Measurements from ENCODE around the gene ACSF2. TPM values are rescaled to one million over a fixed set of nuclear protein-coding genes. Genes with fewer than 3 reads are reported as not detected.

ACSF2 gene
- polyA plus RNA-seq, 1 donor from 2014 or later: not detected

DNA sequence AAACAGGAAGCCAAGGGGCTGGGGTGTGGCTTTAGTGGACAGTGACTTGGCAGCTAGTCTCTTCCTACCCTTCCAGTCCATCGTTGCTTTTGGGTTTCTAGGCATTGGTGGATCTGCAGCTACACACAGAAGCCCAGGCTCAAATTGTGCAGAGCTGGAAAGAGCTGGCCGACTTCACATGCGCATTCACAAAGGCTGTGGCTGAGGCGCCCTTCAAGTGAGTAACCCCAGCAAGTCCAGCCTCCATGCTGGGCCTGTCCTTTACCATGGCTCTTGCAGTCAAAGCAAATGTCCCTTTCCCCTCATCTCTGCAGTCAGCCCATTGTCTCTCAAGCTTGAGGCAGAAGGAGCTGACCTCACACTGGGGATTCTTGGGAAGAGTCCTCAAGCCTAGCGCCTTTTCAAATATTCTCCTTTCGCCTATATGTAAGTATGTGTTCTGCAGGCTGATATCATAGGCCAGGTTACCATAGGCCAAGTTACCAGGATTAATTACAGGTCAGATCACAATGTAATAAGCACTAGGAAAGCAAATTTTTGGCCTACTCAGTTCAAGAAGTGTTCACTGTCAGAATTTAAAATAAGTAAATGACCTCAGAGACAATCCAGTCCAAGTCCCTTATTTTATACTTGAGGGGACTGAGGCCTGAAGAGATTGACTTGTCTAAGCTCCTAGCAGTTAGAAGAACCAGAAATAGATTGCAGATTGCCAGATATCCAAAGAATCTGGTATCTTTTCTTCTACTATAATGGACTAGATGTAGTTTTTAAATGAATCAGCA, 46.5 kb upstream of the ACSF2 start:
- TF ChIP-seq TAF1 (IDR thresholded peaks at IDR 0.05; ENCODE audit: low read depth) (no peak), RAD21 (conservative IDR thresholded peaks at IDR 0.05) (no peak), EZH2 (IDR thresholded peaks at IDR 0.05; ENCODE audit: borderline replicate concordance, insufficient read depth, low read length, poor library complexity, severe bottlenecking) (no peak), SMC3 (conservative IDR thresholded peaks at IDR 0.05; ENCODE audit: poor library complexity) (no peak), EP300 (conservative IDR thresholded peaks at IDR 0.05; ENCODE audit: poor library complexity, severe bottlenecking) (no peak), POLR2AphosphoS5 (IDR thresholded peaks at IDR 0.05) (no peak), MXI1 (conservative IDR thresholded peaks at IDR 0.05; ENCODE audit: poor library complexity, severe bottlenecking) (no peak), REST (IDR thresholded peaks at IDR 0.05; ENCODE audit: borderline replicate concordance) (no peak)
- TF ChIP-seq, protein P1, sequence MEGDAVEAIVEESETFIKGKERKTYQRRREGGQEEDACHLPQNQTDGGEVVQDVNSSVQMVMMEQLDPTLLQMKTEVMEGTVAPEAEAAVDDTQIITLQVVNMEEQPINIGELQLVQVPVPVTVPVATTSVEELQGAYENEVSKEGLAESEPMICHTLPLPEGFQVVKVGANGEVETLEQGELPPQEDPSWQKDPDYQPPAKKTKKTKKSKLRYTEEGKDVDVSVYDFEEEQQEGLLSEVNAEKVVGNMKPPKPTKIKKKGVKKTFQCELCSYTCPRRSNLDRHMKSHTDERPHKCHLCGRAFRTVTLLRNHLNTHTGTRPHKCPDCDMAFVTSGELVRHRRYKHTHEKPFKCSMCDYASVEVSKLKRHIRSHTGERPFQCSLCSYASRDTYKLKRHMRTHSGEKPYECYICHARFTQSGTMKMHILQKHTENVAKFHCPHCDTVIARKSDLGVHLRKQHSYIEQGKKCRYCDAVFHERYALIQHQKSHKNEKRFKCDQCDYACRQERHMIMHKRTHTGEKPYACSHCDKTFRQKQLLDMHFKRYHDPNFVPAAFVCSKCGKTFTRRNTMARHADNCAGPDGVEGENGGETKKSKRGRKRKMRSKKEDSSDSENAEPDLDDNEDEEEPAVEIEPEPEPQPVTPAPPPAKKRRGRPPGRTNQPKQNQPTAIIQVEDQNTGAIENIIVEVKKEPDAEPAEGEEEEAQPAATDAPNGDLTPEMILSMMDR (IDR thresholded peaks at IDR 0.05; ENCODE audit: poor library complexity, severe bottlenecking): no peak
- H3K36me3 ChIP-seq (ENCODE audit: insufficient read depth, low read length): no peaks in the 10 kb centered on the region

DNA sequence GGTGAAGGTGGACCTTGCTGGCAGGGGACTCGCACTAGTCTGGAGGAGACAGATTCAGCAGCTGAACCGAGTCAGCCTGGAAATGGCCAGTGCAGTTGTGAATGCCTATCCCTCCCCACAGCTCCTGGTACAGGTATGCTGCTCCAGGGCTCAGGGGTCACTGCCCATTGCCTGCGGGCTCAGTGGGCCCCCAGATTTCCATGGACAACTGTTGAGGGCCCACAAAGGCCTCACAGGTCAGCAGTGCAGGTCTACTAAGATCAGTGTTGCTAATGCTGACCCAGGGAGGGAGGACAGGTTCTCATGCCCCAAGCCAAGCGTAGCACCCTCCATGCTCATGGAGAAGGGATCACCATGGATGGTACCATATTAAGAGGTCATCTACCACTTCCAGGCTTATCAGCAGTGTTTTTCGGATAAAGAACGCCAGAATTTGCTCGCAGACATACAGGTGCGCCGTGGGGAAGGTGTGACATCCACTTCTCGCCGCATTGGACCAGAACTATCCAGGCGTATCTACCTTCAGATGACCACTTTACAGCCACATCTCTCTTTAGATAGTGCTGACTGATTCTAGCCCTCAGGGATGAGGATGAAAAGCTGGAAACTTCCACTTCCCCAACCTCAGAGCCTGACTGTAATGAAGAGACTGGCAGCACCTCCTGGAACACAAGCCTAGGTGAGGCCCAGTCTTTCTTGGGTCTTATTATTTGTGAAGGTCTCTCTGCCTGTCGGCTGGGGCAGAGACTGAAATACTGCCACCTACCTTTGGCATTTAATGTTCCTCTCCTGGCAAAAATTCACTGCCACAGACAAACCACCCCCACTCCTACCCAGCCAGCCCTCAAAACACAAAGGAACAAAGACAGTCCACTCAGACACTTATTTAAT, 45.4 kb upstream of the ACSF2 start:
- no peak overlapping the region for H3K9ac ChIP-seq (ENCODE audit: low read length)
- H3F3A ChIP-seq (ENCODE audit: insufficient read depth, low read length, poor library complexity, severe bottlenecking): no peaks in the 10 kb centered on the region
- H3K4me3 ChIP-seq (ENCODE audit: low read length): no peak overlapping the region
- H3K9me3 ChIP-seq (ENCODE audit: low read length): no peaks in the 10 kb centered on the region
- no peak overlapping the region for H3K4me2 ChIP-seq (ENCODE audit: low read length)
- no peaks in the 10 kb centered on the region for H3K79me2 ChIP-seq (replicated peaks; ENCODE audit: insufficient read depth, low read length)
- H2AFZ ChIP-seq (ENCODE audit: low read depth, low read length): no peak overlapping the region
- no peaks in the 10 kb centered on the region for H3K36me3 ChIP-seq (ENCODE audit: insufficient read depth, low read length)
- no peak overlapping the region for H3K27ac ChIP-seq (ENCODE audit: low read length)
- no peaks in the 10 kb centered on the region for H3K9me2 ChIP-seq (ENCODE audit: insufficient read depth, low read length)
- H4K20me1 ChIP-seq (ENCODE audit: insufficient read depth): no peaks in the 10 kb centered on the region
- no peak for TF ChIP-seq REST (IDR thresholded peaks at IDR 0.05; ENCODE audit: borderline replicate concordance)
- no peak for TF ChIP-seq RAD21 (conservative IDR thresholded peaks at IDR 0.05)
- no peak for TF ChIP-seq POLR2AphosphoS5 (IDR thresholded peaks at IDR 0.05)
- no peak for TF ChIP-seq MXI1 (conservative IDR thresholded peaks at IDR 0.05; ENCODE audit: poor library complexity, severe bottlenecking)
- no peak for TF ChIP-seq SMC3 (conservative IDR thresholded peaks at IDR 0.05; ENCODE audit: poor library complexity)
- TF ChIP-seq EZH2 (IDR thresholded peaks at IDR 0.05; ENCODE audit: borderline replicate concordance, insufficient read depth, low read length, poor library complexity, severe bottlenecking): no peak
- no peak for TF ChIP-seq EP300 (conservative IDR thresholded peaks at IDR 0.05; ENCODE audit: poor library complexity, severe bottlenecking)
- TF ChIP-seq, protein P1 (IDR thresholded peaks at IDR 0.05; ENCODE audit: poor library complexity, severe bottlenecking): no peak
- no peak for TF ChIP-seq TAF1 (IDR thresholded peaks at IDR 0.05; ENCODE audit: low read depth)
- H3K27me3 ChIP-seq (ENCODE audit: insufficient read depth, low read depth, low read length): no peaks in the 10 kb centered on the region

More for the DNA sequence above, 46.5 kb upstream of the ACSF2 start:
- H3K27ac ChIP-seq (ENCODE audit: low read length): no peak overlapping the region
- H3K9me3 ChIP-seq (ENCODE audit: low read length): no peaks in the 10 kb centered on the region
- no peaks in the 10 kb centered on the region for H3K27me3 ChIP-seq (ENCODE audit: insufficient read depth, low read depth, low read length)
- H3K9ac ChIP-seq (ENCODE audit: low read length): no peak overlapping the region
- no peak overlapping the region for H2AFZ ChIP-seq (ENCODE audit: low read depth, low read length)
- H3K79me2 ChIP-seq (replicated peaks; ENCODE audit: insufficient read depth, low read length): no peaks in the 10 kb centered on the region
- H3K4me3 ChIP-seq (ENCODE audit: low read length): no peak overlapping the region
- H4K20me1 ChIP-seq (ENCODE audit: insufficient read depth): no peaks in the 10 kb centered on the region
- H3K4me2 ChIP-seq (ENCODE audit: low read length): no peak overlapping the region
- no peaks in the 10 kb centered on the region for H3K9me2 ChIP-seq (ENCODE audit: insufficient read depth, low read length)
- H3F3A ChIP-seq (ENCODE audit: insufficient read depth, low read length, poor library complexity, severe bottlenecking): no peaks in the 10 kb centered on the region

Measured in neural cell (in vitro differentiated cells).